C4-2B (cell line): ENCODE results near the gene SLC44A5.

Source experiments
- ZFX ChIP-seq: fragments of 450-650 bp; IDR thresholded peaks from 2 replicates; pipeline ENCODE4 v1.6.1; 2017
- TF ChIP-seq, protein P1 (sequence below): fragments of 450-650 bp; conservative IDR thresholded peaks from 2 replicates; pipeline ENCODE4 v1.5.1; 2017; ENCODE audit warnings: mild to moderate bottlenecking

DNA sequence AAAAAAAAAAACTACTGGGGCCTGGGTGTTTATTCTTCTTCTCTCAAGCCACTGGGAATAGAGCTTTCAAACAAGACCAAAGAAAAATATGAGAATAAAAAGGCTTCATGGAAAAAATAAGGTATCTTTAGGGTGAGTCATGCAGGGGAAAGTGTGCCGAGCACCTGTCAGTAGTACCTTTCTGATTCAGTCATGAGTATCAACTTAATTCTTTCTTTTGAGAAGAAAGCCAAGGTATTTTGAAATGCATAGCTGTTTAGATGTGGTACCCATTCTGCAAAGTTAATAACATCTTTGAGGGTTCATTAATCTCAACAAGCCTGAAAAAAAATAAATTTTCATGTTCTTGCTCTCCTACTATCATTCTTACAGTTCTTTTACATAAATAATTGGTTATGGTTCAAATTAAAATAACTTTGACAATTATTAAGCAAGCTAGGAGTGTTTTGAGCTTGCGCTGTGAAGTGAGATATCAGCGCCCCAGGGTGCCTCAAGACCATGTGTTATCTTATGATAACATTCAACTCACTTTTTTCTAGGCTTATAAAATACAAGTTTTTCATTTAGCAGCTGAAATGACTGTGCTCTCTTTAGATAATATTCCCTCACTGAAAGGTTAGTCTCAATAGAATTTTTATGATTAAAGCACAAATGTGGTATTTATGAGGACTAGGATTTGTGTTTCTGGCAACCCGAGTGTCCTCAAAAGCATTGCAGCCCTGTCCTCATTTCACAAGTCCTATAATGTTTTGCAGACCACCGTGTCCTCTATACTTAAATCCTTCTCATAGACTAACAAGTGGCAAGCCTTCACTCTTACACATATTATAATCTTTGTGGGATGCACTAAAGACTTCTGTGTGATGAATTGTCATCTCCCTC lies 138.6 kb downstream of the SLC44A5 start:
- TF ChIP-seq, protein P1, sequence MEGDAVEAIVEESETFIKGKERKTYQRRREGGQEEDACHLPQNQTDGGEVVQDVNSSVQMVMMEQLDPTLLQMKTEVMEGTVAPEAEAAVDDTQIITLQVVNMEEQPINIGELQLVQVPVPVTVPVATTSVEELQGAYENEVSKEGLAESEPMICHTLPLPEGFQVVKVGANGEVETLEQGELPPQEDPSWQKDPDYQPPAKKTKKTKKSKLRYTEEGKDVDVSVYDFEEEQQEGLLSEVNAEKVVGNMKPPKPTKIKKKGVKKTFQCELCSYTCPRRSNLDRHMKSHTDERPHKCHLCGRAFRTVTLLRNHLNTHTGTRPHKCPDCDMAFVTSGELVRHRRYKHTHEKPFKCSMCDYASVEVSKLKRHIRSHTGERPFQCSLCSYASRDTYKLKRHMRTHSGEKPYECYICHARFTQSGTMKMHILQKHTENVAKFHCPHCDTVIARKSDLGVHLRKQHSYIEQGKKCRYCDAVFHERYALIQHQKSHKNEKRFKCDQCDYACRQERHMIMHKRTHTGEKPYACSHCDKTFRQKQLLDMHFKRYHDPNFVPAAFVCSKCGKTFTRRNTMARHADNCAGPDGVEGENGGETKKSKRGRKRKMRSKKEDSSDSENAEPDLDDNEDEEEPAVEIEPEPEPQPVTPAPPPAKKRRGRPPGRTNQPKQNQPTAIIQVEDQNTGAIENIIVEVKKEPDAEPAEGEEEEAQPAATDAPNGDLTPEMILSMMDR: no peak
- no peak for TF ChIP-seq ZFX
